Measurements from ENCODE around the gene RASGRF1.

Gene RASGRF1

DNA sequence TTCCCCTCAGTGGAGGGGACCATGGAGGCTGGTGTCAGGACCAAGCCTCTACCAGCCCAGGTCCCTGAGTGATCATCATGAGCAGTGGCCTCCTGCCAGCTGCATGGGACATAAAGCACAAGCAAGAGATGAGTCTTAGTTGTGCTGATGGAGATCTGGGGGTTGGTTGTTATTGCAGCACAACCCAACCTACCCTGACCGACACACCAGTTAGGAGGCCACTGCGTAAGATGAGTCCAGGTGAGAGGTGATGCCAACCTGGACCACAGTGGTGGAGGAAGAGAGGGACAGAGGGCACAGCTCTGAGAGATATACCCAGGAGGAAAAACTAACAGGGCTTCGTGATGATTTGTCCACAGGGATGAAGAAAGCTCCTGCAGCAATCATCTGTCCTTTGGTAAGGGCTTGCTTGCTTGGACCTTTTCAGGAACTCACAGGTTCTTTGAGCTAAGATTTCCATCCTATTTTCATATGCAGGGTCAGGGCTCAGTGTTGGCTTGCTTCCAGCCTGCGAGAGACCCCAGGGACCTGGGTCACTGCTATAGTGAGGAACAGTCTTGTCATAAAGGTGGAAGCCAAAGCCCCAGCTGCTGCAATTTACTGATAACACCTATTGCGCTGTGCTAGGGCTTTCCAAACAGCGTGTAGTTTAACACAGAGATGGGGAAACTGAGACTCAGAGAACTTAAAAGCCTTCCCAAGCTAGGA lies 8.1 kb downstream of the RASGRF1 start:
- H3K4me3 ChIP-seq (ENCODE audit: low read depth, low read length), result no peak overlapping the region
- TF ChIP-seq, protein P1, sequence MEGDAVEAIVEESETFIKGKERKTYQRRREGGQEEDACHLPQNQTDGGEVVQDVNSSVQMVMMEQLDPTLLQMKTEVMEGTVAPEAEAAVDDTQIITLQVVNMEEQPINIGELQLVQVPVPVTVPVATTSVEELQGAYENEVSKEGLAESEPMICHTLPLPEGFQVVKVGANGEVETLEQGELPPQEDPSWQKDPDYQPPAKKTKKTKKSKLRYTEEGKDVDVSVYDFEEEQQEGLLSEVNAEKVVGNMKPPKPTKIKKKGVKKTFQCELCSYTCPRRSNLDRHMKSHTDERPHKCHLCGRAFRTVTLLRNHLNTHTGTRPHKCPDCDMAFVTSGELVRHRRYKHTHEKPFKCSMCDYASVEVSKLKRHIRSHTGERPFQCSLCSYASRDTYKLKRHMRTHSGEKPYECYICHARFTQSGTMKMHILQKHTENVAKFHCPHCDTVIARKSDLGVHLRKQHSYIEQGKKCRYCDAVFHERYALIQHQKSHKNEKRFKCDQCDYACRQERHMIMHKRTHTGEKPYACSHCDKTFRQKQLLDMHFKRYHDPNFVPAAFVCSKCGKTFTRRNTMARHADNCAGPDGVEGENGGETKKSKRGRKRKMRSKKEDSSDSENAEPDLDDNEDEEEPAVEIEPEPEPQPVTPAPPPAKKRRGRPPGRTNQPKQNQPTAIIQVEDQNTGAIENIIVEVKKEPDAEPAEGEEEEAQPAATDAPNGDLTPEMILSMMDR (IDR thresholded peaks at IDR 0.05; ENCODE audit: insufficient read depth, low read depth, low read length, missing control alignments), result no peak
- DNase-seq (ENCODE audit: low read depth), result no peak

DNA sequence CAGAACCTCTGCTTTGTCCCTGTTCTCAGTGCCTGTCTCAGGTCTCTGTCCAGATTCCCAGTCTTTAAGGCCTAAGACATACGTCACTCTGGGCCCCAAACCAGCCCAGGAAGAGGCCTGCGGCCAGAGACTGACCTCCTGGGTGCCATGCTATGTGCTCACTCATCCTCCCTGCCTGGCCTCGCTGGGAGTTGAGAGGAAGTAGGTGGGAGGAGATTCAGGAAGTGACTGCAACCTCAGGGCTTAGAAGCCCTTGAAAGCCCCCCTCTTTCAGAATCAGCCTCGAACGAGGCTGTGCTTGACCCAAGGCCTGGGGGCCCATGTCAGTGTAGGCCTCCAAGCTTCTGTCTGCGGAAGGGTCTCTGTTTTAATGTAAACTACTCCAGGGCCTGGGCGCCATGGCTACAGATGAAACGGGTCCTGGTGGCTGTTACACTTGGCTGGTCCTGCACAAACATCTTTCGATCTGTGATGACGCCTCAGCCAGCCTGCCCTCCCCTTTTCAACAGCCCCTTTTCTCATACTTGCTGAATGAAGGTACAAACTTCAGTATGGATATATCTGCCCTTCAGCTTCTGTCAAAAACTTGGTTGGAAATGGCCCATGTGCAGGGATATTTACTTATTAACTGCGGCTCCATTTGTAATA lies 11.7 kb downstream of the RASGRF1 start:
- H3K4me3 ChIP-seq (ENCODE audit: low read depth, low read length), result no peak overlapping the region
- TF ChIP-seq, protein P1 (IDR thresholded peaks at IDR 0.05; ENCODE audit: insufficient read depth, low read depth, low read length, missing control alignments), result no peak
- DNase-seq (ENCODE audit: low read depth), result peak; percentile 11

DNA sequence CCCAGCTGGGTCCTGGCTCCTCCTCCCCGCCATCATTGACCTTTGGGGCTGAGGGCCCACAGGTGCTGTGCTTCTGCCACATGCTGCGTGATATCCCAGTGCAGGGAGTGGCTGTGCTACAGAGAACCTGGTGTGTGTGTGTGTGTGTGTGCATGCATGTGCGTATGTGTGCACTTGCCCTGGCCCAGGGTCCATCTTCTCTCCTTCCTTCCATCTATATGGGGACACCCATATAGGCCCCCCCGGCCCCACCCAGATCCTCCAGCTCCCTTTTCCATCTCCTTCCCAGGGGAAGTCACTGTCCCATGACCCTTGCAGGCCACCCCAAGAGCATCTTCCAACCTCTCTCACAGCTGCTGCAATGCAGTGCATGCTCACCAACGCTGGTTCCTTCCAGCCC lies 12.6 kb downstream of the RASGRF1 start:
- TF ChIP-seq, protein P1 (IDR thresholded peaks at IDR 0.05; ENCODE audit: insufficient read depth, low read depth, low read length, missing control alignments), result no peak
- DNase-seq (ENCODE audit: low read depth), result no peak
- H3K4me3 ChIP-seq (ENCODE audit: low read depth, low read length), result no peak overlapping the region

DNA sequence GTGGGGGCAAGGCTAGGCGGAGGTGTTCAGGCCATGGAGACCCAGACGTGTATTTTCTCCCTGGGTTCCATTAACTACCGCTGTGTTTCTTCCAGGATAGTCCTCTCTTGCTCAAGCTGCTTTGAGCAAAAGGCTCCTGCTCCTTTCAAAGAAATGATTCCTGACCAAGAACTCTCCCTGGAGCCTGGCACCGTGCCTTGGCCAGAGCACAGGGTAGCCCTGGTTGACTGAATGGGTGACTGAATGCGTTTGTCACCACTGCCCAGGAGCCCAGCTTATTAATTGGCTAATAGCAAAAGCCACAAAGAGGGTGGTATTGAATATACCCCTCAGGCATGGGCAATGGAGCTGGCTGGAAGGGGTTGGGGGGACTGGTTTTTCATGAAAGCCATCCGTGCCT lies 13.9 kb downstream of the RASGRF1 start:
- no peak for DNase-seq (ENCODE audit: low read depth)
- TF ChIP-seq, protein P1 (IDR thresholded peaks at IDR 0.05; ENCODE audit: insufficient read depth, low read depth, low read length, missing control alignments), result no peak
- no peak overlapping the region for H3K4me3 ChIP-seq (ENCODE audit: low read depth, low read length)

DNA sequence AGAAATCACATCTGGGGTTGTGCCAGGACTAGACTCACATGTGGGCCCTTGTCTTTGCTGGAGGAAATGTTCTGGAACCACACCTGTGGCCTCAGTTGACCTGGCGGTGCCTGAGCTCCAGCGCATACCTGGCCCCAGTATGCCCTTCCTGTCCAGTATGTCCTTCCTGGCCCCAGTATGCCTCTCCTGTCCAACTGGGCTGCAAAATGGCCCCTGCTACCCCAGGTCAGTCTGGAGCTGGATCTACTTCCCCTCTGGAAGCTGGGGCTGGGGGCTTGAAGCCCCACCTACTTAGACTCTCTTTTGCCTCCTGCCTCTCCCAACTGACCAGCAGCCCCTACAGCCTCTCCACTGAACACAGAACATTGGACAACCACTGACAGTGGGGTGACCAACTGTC lies 15.3 kb downstream of the RASGRF1 start:
- no peak overlapping the region for H3K4me3 ChIP-seq (ENCODE audit: low read depth, low read length)
- DNase-seq (ENCODE audit: low read depth), result no peak
- TF ChIP-seq, protein P1 (IDR thresholded peaks at IDR 0.05; ENCODE audit: insufficient read depth, low read depth, low read length, missing control alignments), result no peak

DNA sequence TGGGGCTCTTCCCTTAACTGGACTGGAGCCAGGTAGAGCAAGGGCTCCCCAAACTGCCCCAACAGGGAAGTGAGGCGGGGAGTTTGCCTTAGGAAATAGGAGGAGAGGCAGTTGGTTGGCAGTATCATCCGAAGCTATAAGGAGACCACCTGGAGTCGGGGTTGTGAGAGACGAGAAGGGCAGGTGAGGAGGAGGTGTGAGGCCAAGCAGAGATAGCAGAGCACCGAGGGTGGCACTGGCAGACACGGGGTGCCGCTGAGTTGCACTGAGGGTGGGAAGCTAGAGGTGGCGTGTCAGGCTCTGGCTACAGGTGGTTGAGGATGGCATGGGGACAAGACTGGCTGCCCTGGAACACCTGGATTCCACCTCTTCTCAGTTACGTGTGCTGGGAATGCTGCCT lies 17.2 kb downstream of the RASGRF1 start:
- no peak overlapping the region for H3K4me3 ChIP-seq (ENCODE audit: low read depth, low read length)
- DNase-seq (ENCODE audit: low read depth), result no peak
- TF ChIP-seq, protein P1 (IDR thresholded peaks at IDR 0.05; ENCODE audit: insufficient read depth, low read depth, low read length, missing control alignments), result no peak
